BJ (cell line): ENCODE data around the gene CD48. TPM values are rescaled to one million over a fixed set of nuclear protein-coding genes. Genes with fewer than 3 reads are reported as not detected.

Source experiments
- CTCF ChIA-PET: fragments of 350-600 bp; formaldehyde crosslinking; extraction: SDS; loops from one replicate; lab custom pipeline; 2021; ENCODE audit warnings: antibody characterized with exemption, inconsistent platforms; lab: Yijun Ruan, JAX
- POLR2A ChIA-PET: fragments of 300-600 bp; sonication (Branson Sonifier 250); formaldehyde crosslinking; extraction: SDS; loops from one replicate; lab custom pipeline; 2021; ENCODE audit warnings: antibody characterized with exemption; lab: Charles Lee
- DNase-seq: peaks from one replicate; pipeline ENCODE4 v3.0.0-alpha.2; 2011; ENCODE audit warnings: low read depth
- H3K27me3 ChIP-seq: 2 replicates; pipeline ENCODE4 v1.6.0; 2011; ENCODE audit warnings: low read length; ENCODE audit not compliant: control insufficient read depth, insufficient read depth
- H3K36me3 ChIP-seq: 2 replicates; pipeline ENCODE4 v1.5.1; 2011; ENCODE audit warnings: low read length; ENCODE audit not compliant: control insufficient read depth, insufficient read depth
- H3K4me3 ChIP-seq: 2 replicates; pipeline ENCODE4 v1.5.1; 2011; ENCODE audit warnings: low read depth, mild to moderate bottlenecking, control low read depth, low read length
- CTCF ChIP-seq: IDR thresholded peaks from 2 replicates; pipeline ENCODE4 v1.5.1; 2011; ENCODE audit warnings: low read depth, mild to moderate bottlenecking, control low read depth, inconsistent platforms, low read length, moderate library complexity; ENCODE audit not compliant: insufficient read depth
- polyA plus RNA-seq: library from polyadenylated mRNA; depleted of rRNA; stranded (reverse); fragments of >200 nt; gene quantifications from 2 replicates; pipeline ENCODE4 v1.2.3, GENCODE V29; 2011

The CD48 gene
- polyA plus RNA-seq, 1 experiment, result not detected

DNA sequence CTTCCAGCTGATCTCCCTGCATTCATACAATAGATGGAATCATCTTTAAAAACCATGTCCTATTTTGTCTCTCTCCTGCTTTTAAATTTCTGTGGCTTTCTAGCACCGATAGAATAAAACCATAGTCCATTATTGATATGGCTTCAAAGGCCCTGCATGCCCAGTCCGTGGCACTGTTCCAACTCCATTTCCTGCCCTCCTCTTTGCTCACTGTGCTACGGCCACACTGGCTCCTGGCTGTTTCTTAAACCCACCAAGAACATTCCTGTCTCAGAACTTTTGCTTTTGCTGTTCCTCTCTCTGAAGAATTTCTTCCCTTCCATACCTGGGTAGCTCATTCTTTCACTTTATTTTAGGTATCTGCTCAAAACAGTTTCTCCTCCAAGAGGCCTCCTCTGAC, 72.0 kb downstream of the CD48 start:
- no peak for TF ChIP-seq CTCF
- Histone ChIP-seq H3K36me3 (no peaks in the 10 kb centered on the region), H3K4me3 (no peak overlapping the region), H3K27me3 (no peaks in the 10 kb centered on the region)
- ChIA-PET CTCF (no interaction called here), POLR2A (no interaction called here)
- DNase-seq, result no peak

GRCh38 chr1:160638926-160639325, 72.7 kb downstream of the CD48 start:
- Histone ChIP-seq H3K4me3 (no peak overlapping the region), H3K27me3 (no peaks in the 10 kb centered on the region), H3K36me3 (no peaks in the 10 kb centered on the region)
- no peak for TF ChIP-seq CTCF
- DNase-seq, result no peak
- ChIA-PET POLR2A (no interaction called here), CTCF (no interaction called here)

DNA sequence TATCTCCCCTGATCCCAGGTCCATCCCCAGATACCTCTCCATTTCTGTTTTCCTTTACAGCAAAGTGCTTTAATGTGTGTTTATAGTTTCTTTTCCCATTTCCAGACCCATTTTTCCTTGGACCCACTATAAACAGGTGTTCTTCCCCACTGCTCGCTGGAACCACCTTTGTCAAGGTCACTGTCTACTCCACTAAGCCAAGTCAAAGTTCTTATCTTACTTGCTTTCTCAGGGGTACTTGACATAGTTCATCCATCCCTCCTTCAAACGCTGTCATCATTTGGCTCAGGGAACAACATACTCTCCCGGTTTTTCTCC, 73.1 kb downstream of the CD48 start:
- DNase-seq, result no peak
- Histone ChIP-seq H3K36me3 (no peaks in the 10 kb centered on the region), H3K4me3 (no peak overlapping the region), H3K27me3 (no peaks in the 10 kb centered on the region)
- TF ChIP-seq CTCF, result no peak
- CTCF ChIA-PET, result no interaction called here
- POLR2A ChIA-PET, result no interaction called here

- TF ChIP-seq CTCF, result no peak
- no peaks in the 10 kb centered on the region for H3K27me3 ChIP-seq
- H3K36me3 ChIP-seq, result no peaks in the 10 kb centered on the region
- POLR2A ChIA-PET, result no interaction called here
- no peak for DNase-seq
- no peak overlapping the region for H3K4me3 ChIP-seq
- CTCF ChIA-PET, result no interaction called here
Measured at GRCh38 chr1:160637821-160638539, 73.6 kb downstream of the CD48 start.

DNA sequence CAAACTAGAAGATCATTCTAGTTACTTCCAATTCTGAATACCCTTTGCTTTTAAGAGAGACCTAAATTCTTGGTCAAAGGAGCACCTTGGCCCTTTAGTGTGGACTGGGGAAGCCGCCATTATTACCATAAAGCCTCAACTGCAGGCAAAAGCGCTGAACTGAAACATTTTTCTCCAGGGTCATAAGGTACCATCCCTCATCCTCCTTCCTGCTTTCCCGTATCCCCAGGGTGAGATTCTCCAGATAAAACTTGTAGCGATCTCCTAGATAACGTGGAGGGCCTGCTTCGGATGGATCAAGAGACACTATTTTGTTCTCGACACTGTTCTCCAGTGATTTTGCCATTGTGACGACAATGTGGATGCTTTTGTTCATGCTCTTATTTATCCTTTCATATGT, 74.6 kb downstream of the CD48 start:
- ChIA-PET CTCF (no interaction called here), POLR2A (no interaction called here)
- no peak for TF ChIP-seq CTCF
- H3K4me3 ChIP-seq, result no peak overlapping the region
- DNase-seq, result no peak
- no peaks in the 10 kb centered on the region for H3K27me3 ChIP-seq
- H3K36me3 ChIP-seq, result no peaks in the 10 kb centered on the region
